Muscle layer of colon (tissue), 2 donors: ENCODE data around the gene MST1R.

ENCODE experiments used
- H3K27ac ChIP-seq: one replicate; pipeline ENCODE4 v1.7.0; 2013; ENCODE audit warnings: low read depth, mild to moderate bottlenecking, low read length, moderate library complexity
- H3K27me3 ChIP-seq, 2 donors: one replicate each; pipeline ENCODE4 v1.7.0; 2013; ENCODE audit warnings: low read length in 2 of 2, mild to moderate bottlenecking in 2 of 2; ENCODE audit not compliant: insufficient read depth in 2 of 2, control insufficient read depth in 1 of 2
- H3K36me3 ChIP-seq: one replicate; pipeline ENCODE4 v1.7.0; 2013; ENCODE audit warnings: mild to moderate bottlenecking, low read length; ENCODE audit not compliant: insufficient read depth
- H3K4me1 ChIP-seq: one replicate; pipeline ENCODE4 v1.7.0; 2013; ENCODE audit warnings: mild to moderate bottlenecking, low read length; ENCODE audit not compliant: insufficient read depth
- H3K4me3 ChIP-seq, 2 donors: one replicate each; pipeline ENCODE4 v1.7.0; 2013; ENCODE audit warnings: low read length in 2 of 2, low read depth in 1 of 2, mild to moderate bottlenecking in 1 of 2, moderate library complexity in 1 of 2
- H3K9ac ChIP-seq: one replicate; pipeline ENCODE4 v1.7.0; 2013; ENCODE audit warnings: low read length
- H3K9me3 ChIP-seq: one replicate; pipeline ENCODE4 v1.7.0; 2013; ENCODE audit warnings: mild to moderate bottlenecking, low read length
- donor health status: abdominal sarcoma.
- donor health status: Adenocarcinoma of cecum.

MST1R gene

DNA sequence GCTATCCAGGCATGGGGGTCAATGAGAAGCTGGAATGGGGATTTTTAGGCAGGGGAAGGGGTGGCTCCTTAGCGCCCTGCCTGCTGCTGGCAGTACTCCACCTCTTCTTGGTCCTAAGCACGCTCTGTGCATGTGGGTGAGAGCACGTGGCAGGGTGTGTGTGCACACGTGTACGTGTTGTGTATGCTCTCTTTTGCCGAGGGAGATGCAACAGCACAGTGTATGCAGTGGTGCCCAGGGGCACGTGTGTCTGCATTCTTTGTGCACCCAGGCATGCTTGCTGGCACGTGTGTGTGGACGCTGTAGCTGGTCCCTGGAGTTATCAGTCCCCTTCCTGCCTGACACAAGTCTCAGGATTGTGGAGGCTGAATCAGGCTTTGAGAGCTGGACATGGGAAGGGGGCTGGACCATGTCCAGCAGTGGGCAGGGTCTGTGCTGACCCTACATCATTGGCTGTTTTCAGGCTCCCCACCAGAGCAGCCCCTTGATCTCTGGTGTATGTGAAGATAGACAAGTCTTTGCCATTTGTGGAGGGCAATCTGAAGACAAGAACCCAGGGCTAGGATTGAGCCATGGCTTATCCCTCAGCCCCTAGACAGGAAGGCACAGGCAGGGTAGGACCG, 32.0 kb downstream of the MST1R start:
- Histone ChIP-seq H3K27ac (no peak overlapping the region), H3K27me3 (peaks cover 27 to 34% of the 10 kb centered on the region in 2 donors), H3K4me3 (no peak overlapping the region), H3K9me3 (no peaks in the 10 kb centered on the region), H3K36me3 (no peaks in the 10 kb centered on the region), H3K4me1 (no peaks in the 10 kb centered on the region), H3K9ac (no peak overlapping the region)

DNA sequence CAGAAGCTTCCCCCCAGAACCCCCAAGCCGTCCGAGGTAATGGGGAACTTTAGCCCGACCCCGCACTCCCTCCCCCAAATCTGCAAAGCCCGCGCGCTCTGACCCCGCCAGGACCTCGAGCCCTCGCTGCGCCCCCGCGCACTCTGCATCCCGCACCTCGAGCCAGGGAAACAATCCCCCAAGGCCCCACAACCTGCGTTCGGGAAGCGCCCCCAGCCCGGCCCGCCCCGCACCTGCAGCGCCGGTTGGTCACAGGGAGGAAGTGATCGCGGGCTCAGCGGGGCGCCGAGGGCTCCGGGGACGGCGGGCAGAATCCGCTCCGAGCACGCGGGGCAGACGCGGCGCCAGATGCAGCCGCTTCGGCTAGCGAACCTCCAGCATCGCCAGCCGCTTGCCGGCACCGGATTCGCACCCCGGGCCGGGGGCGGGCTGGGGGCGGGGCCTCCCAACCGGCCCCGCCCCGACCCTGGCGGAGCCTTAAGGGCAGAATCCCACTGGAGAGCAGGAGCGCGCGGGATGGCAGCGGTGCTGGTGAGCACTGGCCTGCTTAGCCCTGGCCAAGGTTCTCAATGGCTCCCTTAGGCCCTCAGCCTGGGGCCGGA, 34.0 kb downstream of the MST1R start, which contains the start of gene CAMKV:
TSS of gene CAMKV (minus strand) at position 382 of the 602 bp plus-strand sequence. CDS start 7,518 bp downstream, outside the sequence.
- no peaks in the 10 kb centered on the region for H3K36me3 ChIP-seq
- no peaks in the 10 kb centered on the region for H3K4me1 ChIP-seq
- H3K27ac ChIP-seq, result no peak within 1 kb of the TSS
- H3K27me3 ChIP-seq, result peaks cover 27 to 34% of the 10 kb centered on the region in 2 donors
- H3K9ac ChIP-seq, result no peak within 1 kb of the TSS
- no peaks in the 10 kb centered on the region for H3K9me3 ChIP-seq
- no peak within 1 kb of the TSS for H3K4me3 ChIP-seq

DNA sequence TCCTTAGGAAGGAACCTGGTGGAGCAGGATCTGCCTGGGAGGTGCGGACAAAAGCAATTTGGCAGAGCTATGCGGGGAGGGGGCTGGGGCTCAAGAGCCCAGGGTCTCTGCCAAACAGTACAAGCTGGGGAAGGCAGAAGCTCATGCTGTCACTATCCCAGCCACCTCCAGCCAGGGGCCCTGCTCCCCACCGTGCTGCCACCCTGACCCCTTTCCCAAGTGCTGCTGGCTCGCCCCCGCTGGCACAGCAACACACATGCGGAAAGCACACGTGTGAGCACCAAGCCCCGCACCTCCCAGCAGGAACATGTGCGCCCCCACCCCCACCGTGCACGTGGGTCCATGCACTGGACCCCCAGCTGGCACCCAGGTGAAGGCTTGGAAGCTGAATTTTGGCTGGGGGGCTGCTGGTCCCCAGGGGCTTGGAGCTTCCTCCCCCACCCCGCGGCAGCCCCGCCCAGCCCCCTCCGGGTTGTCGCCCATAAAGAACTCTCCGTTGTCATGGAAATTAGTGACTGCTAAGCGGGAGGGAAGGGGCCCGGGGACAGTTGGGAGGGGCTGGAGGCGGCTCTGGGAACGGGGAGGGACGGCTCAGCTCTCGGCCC, 34.7 kb downstream of the MST1R start:
- no peak overlapping the region for H3K9ac ChIP-seq

DNA sequence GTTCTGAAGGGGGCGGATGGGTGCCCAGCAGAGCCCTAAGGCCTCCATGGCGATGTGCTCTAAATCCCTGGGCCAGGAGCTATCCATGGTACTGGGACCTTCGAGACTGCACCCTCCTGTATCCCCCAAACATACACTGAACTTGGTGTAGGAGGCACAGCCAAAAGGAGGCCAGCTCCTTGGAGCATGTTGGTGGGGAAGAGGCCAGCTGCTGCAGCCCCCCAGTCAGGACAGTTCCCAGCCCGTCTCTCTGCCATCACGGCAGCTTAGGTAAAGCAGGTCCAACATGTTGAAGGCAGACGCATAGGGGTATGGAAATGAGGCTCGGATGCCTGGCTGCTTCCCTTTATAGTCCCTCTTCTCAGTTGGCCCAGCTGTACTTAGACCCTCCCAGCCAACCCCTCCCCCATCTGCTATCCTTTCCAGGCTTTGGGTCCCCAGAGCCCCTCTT, 35.8 kb downstream of the MST1R start:
- Histone ChIP-seq H3K4me1 (no peaks in the 10 kb centered on the region), H3K27me3 (peaks cover 27 to 34% of the 10 kb centered on the region in 2 donors), H3K9ac (no peak overlapping the region), H3K9me3 (no peaks in the 10 kb centered on the region), H3K36me3 (no peaks in the 10 kb centered on the region), H3K4me3 (no peak overlapping the region), H3K27ac (no peak overlapping the region)

More for the DNA sequence above, 34.7 kb downstream of the MST1R start:
- H3K36me3 ChIP-seq, result no peaks in the 10 kb centered on the region
- no peaks in the 10 kb centered on the region for H3K4me1 ChIP-seq
- H3K9me3 ChIP-seq, result no peaks in the 10 kb centered on the region
- H3K27me3 ChIP-seq, result peaks cover 27 to 34% of the 10 kb centered on the region in 2 donors
- no peak overlapping the region for H3K4me3 ChIP-seq
- no peak overlapping the region for H3K27ac ChIP-seq

DNA sequence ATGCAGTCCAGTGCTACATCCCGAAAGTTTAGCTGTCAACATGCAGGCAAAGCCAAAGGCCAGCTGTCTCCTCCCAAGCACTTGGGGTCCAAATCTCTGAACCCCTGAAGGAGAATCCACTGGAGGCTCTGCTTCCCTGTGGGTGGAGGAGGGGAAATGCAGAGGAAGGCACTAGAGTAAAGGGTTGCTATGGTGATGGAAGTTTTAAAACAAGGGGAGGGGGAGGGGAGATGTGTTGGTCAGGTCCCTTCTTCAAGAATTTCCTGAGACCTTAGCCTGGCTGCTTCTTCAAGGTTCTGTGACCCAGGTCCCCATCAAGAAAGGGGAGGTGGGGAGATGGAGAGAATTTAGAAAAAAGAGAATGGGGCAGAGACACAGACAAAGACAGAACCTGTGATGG, 36.3 kb downstream of the MST1R start:
- Histone ChIP-seq H3K27ac (no peak overlapping the region), H3K27me3 (peaks cover 27 to 34% of the 10 kb centered on the region in 2 donors), H3K4me1 (no peaks in the 10 kb centered on the region), H3K4me3 (no peak overlapping the region), H3K9me3 (no peaks in the 10 kb centered on the region), H3K36me3 (no peaks in the 10 kb centered on the region), H3K9ac (no peak overlapping the region)

DNA sequence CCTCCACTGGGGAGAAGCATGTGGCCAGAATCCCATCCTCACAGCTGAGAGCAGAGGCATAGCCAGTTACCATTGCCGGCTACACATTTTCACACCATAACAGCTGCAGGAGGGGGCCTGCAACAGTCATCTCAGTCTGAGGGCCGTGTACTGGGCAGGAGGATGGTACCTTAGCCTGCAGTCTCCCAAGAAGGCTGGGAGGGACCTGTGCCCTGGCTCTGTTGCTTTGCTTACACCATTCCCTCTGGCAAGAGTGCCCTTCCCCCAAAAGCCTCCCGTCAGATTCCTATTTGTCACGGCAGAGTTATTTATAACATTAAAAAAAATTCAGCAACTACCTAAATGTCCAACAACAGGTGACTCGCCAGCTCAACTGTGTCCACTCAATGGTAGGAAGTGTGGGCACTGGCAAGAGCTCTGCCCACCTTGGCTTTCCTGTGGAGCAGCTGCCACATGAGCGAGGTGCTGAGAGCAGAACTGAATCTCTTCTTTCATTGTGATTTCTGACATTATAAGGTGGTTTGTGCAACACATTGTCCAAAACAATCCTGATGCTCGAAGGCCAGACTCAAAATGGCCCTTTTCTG, 38.4 kb downstream of the MST1R start:
- Histone ChIP-seq H3K27me3 (peaks cover 21 to 26% of the 10 kb centered on the region in 2 donors), H3K9me3 (no peaks in the 10 kb centered on the region), H3K4me1 (no peaks in the 10 kb centered on the region), H3K36me3 (no peaks in the 10 kb centered on the region), H3K27ac (no peak overlapping the region), H3K4me3 (no peak overlapping the region), H3K9ac (no peak overlapping the region)

DNA sequence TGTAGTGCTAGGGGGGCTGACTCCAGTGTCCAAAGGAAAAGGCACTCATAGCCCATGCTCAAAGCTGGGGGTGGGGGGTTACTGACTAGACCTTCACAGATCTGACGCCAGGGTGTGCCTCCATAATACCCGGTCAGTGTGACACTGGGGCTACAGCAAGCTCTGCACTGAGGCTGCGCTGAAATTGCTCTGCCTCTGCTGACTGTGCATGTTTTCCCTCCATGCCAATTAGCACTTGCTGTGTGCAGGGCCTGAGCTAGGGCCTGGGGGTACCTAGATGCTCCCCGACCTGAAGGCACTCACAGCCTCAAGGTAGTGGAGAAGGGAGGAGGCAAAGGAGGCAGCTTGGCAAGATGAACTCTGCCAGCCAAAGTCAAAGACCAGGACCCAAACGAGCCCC, 39.2 kb downstream of the MST1R start:
- no peak overlapping the region for H3K27ac ChIP-seq
- H3K9ac ChIP-seq, result no peak overlapping the region
- no peaks in the 10 kb centered on the region for H3K36me3 ChIP-seq
- peaks cover 16 to 18% of the 10 kb centered on the region in 2 donors for H3K27me3 ChIP-seq
- H3K4me1 ChIP-seq, result no peaks in the 10 kb centered on the region
- no peak overlapping the region for H3K4me3 ChIP-seq
- no peaks in the 10 kb centered on the region for H3K9me3 ChIP-seq

DNA sequence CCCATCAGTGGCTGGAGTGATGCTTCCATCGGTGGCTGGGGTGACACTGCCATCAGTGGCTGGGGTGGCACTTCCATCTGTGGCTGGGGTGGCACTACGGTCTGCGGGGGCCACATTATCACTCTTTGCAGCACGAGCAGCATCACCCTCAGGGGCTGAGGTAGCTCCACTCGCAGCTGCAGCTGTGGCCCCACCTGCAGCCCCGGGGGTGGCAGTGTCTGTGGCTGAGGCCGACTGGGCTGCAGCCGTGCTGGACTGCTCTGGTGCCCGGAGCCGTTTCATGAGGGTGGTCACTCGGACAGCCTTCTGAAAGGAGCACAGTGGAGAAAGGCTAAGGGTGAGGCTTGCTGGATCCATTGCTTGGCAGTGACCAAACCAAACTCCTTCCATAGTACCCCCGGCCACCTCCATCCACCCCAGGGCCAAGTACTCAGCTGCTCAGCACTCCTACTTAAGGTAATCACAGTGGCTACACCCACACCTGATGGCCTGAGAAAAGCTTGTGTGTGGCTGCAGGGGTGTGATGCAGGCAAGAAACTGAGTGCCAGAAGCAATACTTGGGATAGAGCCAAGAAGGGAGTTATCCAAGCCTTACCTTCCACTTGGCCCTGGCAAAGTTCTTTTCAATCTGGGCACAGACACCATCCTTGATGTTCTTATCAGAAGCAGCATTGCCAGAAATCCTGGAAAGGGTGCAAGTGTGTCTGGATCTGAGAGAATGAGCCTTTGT, 43.9 kb downstream of the MST1R start:
- Histone ChIP-seq H3K36me3 (no peaks in the 10 kb centered on the region), H3K4me3 (no peak overlapping the region), H3K27ac (no peak overlapping the region), H3K4me1 (peaks cover 8% of the 10 kb centered on the region), H3K9me3 (no peaks in the 10 kb centered on the region), H3K9ac (no peak overlapping the region), H3K27me3 (no peaks in the 10 kb centered on the region)

DNA sequence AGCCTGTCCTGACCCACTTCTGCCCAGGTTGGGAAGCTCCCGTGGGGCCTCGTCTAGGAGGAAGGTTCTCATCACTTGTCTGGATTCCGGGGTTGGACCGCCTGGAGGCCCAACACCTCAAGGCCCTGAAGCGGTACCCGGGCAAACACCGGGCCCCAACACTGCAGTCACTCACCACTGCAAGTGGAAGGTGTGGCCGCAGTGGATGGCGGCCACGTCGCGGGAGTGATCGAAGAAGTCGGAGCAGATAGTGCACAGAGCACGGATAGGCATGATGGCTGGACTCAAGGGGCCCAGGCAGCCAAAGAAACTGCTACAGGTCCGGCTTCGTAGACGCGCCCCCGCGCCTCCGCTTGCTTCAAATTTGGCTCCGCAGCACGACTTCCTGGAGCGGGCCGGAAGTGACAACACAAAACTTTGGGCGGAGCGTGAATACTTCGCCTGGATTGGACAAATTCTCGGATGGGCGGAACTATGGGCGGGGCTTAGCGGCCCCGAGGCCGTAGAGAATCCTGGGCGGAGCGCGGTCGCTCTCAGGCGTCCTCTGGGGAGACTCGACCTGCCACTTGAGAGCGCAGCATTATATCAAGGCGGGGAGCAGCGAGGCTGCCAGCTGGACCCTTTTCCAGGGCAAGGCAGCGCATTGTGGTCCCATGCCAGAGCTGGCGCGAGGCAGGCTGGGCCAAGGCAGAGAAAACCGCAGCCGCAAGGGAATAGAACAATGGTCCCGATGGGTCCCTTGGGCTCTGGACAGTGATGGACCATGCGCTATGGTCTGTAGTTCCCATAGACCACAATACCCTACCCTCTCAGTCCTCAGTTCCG, 47.3 kb downstream of the MST1R start, which contains the start of gene TRAIP:
TSS of gene TRAIP (minus strand) at position 384 of the 825 bp plus-strand sequence. CDS start at position 273, 111 bp downstream.
- Histone ChIP-seq H3K9me3 (no peaks in the 10 kb centered on the region), H3K27me3 (no peaks in the 10 kb centered on the region), H3K27ac (peak within 1 kb of the TSS; percentile 24), H3K4me1 (peaks cover 8% of the 10 kb centered on the region), H3K36me3 (no peaks in the 10 kb centered on the region), H3K4me3 (peak within 1 kb of the TSS; percentile 82 to 86), H3K9ac (peak within 1 kb of the TSS; percentile 49)

DNA sequence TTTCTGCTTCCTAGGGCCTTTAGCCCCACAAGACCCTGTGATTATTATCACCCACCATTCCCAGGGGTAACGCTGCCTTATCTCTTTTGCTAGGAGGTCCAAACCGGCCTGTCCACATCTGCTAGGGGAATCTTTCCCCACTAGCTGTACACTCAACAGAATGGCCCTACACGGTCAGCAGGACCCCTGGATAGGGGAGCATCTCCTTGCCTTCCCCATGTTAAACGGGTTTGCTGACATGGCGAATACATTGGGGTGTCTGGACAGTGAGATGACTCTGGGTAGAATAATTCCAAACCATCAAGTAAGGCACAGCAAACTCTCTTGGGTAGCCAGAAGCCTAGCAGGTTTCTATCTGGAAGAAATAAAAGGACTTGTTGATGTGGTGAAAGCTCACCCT, 48.0 kb downstream of the MST1R start:
- H3K9me3 ChIP-seq, result no peaks in the 10 kb centered on the region
- H3K27ac ChIP-seq, result no peak overlapping the region
- H3K4me3 ChIP-seq, result peak overlapping the region in 1 of 2 donors; percentile 86
- no peaks in the 10 kb centered on the region for H3K36me3 ChIP-seq
- peak overlapping the region; percentile 49 for H3K9ac ChIP-seq
- peaks cover 8% of the 10 kb centered on the region for H3K4me1 ChIP-seq
- H3K27me3 ChIP-seq, result no peaks in the 10 kb centered on the region
